Measurements from ENCODE around the gene CPN2.

CPN2 gene

DNA sequence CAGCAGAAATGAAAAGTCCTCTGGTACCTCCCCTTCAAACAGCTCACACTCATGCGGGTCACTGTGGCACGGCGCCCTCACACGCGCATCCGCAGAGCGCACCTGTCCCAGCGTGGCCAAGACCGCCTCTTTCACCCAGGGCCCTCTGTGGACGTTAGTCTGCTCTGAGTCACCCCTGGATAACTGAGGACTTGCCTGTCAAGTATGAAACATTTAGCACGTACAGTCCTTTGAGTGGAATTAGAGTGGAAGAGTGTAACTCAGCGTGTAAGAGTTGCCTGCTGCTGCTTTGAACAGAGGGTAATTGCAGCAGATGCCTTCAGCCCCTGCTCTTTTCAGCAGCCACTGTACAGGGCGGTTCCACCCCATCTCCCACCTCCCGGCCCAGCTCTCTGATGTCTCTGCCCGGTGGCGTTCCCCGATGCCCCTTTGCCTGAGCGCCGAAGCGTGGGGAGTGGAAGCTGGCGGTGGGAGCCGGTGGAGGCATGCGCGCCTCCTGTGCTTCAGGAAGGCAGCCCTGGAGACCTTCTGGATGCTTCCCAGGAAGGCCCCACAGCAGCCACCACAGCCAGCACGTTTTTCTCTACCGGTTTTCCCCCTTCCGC lies 23.0 kb downstream of the CPN2 start:
- no peak for DNase-seq (ENCODE audit: low spot score)

DNA sequence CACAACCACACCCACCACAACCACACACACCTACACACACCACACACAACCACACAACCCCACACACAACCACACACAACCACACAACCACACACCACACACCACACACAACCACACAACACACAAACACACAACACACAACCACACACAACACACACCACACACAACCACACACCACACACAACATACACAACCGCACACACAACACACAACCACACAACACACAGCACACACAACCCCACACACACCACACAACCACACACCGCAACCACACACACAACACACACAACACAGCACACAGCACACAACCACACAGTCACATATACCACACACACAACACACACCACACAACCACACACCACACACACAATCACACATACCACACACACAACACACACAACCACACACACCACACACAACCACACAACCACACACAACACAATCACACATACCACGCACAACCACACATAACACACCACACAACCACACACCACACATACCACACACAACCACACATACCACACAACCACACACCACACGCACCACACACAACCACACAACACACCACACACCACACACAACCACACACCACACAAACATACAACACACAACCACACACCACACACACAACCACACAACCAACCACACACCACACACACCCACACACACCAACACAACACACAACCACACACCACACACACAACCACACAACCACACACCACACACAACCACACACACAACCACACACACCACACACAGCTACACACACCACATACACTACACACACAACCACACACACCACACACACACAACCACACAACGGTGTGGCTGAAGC lies 23.7 kb downstream of the CPN2 start:
- no peak for DNase-seq (ENCODE audit: low spot score)

DNA sequence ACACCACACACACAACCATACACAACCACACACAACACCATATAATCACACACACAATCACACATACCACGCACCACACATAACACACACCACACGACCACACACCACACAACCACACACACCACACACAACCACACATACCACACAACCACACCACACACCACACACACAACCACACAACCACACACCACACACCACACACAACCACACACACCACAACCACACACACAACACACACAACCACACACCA lies 24.2 kb downstream of the CPN2 start:
- DNase-seq (ENCODE audit: low spot score) = no peak

DNA sequence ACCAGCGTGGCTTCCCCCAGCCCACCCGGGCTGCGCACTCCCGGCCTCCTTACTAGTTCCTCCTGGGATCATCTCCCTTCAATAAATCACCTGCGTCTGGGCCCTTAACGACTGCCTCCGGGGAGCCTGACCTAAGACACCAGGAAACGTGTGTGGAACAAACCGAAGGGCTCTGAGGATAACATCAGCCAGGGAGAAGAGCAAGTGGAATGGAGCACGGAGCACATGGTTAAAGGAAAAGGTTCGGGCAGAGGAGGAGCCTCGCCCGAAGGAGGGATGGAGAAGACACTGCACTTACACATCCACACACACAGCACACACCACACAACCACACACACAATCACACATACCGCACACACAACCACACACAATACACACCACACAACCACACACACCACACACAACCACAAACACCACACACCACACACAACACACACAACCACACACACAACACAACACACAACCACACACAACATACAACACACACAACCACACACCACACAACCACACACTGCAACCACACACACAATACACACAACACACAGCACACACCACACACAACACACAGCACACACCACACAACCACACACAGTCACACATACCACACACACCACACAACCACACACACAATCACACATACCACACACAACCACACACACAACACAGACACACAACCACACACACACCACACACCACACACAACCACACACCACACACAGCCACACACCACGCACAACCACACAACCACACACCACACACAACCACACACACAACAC lies 24.7 kb downstream of the CPN2 start:
- DNase-seq (ENCODE audit: low spot score) = no peak

DNA sequence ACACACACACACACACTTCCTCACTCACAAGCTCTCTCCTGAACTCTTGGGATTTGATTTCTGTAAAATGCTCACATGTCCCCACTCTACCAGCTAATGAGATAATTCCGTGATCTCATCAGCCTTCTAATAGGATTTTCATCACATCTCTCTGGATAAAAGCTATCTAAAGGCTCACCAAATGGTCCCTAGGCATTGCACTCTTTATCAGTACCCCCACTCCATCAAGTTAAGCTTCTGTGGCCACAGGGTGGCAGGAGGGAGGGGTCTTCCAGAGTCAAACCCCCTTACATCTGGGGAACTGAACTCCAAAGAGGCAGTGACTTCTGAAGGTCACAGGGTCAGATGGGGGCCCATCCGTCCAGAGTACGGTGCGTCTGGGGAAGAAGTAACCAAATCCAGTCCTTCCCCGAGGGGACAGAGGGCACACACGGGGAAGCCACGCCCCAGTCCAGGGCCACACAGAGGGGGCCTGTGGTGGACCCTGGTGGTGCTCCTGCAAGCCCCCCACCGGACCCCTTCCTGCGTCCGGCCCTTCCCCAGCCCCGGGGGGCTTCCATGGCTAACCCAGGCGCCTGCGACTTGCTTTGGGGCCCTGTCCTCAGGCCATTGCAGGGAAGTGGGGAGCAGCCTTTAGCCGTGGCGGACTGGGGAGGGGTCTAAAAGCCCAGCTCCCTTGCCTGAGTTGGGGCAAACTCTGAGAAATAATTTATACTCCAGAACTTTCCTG lies 25.5 kb downstream of the CPN2 start:
- DNase-seq (ENCODE audit: low spot score) = no peak

DNA sequence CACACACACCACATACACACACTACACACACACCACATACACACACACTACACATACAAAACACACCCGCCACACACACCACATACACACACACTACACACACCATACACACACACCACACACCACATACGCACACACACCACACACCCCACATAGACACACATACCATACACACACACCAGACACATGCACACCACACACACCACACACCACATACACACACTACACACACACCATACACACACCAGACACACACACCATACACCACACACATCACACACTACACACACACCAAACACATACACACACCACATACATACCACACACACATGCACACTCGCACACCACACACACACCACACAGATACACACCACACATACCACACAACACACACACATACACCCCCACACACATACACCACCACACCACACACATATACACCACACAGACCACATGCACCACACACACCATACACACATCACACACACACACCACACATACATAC lies 26.3 kb downstream of the CPN2 start:
- no peak for DNase-seq (ENCODE audit: low spot score)

DNA sequence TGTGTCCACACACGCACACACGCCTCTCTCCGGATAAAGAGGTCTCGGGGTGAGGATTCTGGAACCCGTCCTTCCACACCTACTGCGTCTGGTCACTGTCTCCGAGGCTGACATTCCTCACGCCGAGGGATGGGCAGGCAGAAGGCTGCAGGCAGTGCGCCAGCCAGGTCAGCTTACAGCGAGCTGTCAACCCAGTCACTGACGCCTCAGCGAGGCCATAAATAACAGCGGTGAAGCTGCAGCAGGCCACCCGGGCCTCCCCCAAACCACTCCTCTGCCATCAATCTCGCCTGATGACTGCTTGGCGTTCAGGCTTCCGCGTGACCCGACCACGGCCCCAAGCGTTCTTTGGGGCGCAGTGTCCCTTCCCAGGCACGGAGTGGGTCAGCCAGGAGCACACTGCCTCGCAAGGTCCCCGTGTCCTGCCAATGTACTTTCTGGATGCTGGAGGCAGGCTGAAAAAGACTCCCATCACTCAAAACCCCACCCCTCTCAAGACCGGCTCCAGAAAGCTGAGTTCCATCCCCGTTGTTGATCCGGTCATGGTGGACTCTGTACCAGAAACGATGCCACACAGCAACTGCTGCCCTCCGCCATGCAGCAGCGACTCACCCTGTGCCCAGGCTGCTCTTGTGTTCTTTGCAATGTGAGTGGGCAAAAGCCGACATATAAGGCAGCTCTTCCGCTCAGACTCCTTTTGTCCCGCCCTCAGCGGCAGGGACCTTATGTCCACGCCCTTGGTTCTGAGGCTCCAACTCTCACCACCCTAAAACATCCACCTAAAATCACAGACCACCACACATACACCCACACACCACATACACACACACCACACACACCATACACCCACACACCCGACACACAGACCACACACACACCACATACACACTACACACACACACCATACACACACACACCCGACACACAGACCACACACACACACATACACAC lies 27.1 kb downstream of the CPN2 start:
- DNase-seq (ENCODE audit: low spot score) = peak; percentile 22

DNA sequence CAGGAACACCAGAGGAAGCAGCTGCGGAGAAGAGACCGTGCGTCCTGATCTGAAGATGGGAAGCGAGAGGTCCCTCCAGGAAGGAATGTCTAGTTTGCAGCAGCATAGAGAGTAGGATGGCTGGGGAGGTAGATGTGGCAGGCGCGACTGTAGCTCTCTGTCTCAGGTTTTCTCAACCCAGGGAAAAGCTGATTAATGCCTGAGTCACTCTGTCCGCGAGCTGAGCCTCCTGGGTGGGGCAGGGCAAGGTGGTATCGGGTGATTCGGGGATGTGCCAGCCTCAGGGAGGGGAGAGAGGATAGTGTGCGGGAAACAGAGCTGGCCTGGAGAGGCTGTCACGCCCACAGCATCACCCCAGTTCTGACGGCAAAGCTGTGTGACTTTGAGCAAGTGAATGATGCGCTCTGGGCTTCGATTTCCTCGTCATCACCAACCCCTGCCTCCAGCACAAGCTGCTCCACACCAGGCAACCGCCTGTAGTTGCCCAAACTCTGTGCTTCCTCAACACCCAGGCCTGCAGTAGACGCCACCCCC lies 28.4 kb downstream of the CPN2 start:
- DNase-seq (ENCODE audit: low spot score) = no peak

DNA sequence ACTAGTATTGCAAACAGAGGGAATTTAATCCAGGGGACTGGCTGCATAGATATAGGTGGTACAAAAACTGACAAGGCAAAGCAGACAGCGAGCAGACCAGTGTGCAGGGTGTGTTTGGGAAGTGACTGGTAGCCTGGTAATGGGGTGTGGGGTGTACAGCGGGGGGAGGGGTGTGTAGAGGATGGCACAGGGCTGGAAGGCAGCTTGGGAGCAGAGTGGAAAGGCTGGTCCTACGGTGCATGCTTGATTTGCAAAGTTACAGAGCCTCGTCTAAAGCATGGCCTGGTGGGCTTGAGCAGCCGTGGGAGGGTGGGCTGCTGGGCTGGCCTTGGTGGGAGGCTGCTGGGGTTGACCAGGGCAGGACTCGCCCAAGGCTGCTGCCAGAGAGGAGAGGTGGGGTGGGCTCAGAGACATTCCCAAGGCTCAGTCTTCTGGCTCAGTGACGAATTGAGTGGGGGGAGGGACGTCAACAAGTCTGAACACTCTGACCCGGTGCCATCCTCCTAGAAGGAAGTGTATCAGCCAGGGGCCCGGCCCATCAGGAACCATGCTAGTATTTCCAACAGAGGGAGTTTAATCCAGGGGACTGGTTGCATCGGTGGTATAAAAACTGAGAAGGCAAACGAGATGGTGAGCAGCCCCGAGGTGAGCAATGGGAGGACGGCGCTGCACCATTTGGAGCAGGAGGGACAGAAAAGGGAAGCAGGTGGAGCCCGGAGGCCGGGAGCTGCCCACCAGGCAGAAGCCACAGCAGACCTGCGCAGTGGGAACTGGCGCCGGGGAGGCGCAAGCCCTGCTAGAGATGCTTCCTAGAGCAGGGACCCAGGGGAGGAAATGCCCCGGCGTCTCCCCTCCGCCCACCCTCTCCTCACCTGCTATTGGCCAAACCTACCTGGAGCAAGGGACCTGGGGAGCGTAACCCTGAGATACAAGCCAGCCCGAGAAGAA lies 29.2 kb downstream of the CPN2 start:
- no peak for DNase-seq (ENCODE audit: low spot score)

DNA sequence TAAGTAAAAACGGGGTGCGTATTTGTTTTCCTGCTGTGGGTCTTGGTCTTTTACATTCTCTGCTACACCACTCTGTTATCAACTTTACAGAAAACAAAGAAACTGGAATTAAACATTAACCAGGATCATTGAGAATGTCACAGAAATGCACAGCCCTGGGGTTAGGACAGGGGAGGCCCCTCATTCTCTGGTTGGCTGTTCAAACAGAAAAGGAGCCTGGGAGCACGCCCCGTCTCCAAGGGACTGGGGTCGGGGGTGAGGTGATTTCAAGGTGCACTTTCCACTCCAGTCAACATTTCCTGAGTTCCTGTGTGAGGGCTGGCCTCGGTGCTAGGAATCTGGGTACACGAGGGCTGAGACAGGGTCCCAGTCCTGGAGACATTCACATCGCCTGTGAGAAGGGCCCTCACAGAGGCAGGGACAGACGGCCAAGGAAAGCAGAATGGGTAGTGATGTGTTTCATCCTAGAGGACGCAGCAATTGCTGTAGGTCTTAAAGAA lies 30.3 kb downstream of the CPN2 start:
- no peak for DNase-seq (ENCODE audit: low spot score)

DNA sequence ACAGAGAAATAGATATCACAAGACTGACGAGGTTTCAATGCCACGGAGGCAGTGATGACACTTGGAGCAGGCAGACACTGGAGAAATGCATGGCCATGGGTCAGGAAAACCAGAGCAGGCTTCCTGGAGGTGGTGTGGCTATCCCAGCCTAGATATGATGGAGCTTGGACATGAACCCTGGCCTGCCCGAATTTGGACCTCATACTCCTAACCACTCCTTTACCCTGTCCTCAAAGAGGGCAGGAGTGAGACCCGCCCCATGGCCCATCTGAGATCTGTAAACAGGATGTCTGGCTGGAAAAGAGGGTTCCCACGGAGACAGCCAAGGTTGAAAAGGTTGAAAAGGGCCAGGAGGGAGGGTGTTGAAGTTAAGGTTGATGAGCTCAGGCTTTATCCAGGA lies 31.0 kb downstream of the CPN2 start:
- DNase-seq (ENCODE audit: low spot score) = no peak

DNA sequence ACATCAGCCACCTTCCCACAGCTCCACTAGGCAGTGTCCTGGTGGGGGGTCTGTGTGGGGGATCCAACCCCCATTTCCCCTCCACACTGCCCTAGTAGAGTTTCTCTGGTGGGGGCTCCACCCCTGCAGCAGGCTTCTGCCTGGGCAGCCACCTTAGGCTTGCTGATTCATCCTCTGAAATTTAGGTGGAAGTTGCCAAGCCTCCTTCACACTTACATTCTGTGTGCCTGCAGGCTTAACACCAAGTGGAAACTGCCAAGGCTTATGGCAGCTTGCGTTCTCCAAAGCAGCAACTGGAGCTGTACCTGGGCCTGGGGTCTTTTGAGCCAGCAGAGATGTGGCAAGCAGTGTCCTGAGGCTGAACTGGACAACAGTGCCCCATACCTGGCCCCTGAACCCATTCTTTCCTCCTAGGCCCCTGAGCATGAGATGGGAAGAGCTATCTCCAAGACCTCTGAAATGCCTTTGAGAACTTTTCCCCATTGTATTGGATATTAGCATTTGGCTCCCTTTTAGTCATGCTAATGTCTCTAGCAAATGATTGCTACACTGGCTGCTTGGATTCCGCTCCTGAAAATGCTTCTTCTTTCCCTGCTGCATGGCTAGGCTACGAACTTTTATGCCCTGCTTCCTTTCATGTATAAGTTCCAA lies 32.5 kb downstream of the CPN2 start:
- DNase-seq (ENCODE audit: low spot score) = no peak

DNA sequence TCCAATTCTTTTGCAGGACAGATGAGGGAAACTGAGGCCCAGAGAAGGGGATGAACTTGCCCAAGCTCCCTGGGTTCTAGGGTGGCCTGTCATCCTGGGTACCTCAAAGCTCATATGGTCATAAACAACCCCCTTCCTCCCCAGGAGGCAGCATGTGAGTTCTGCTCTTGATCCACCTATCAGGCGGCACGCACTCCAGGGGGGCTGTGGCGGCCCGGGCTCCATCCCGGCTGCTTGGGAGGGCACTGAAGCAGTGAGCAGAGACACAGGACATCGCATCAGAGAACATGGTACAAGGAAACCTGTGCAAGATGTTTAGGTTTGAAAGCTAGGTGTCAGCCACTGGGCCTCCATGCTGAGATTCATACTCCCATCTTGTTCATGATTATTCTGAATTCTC lies 34.2 kb downstream of the CPN2 start:
- DNase-seq (ENCODE audit: low spot score) = no peak

DNA sequence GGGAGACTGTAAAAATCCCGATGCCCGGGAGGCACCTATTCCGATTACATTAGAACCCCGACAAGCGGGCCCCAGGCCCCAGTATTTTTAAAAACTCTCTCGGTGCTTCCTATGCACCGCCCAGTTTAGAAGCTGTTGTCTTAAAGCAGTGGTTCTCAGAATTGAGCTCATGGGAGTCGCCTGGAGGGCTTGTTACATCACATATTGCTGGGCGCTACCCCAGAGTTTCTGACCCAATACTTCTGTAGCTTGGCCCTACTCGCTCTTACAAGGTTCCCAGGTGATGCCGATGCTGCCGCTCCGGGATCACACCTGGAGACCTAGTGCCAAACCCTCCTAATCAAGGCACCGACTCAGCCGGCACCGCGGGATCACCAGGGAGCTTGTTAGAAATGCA lies 35.2 kb downstream of the CPN2 start:
- no peak for DNase-seq (ENCODE audit: low spot score)

DNA sequence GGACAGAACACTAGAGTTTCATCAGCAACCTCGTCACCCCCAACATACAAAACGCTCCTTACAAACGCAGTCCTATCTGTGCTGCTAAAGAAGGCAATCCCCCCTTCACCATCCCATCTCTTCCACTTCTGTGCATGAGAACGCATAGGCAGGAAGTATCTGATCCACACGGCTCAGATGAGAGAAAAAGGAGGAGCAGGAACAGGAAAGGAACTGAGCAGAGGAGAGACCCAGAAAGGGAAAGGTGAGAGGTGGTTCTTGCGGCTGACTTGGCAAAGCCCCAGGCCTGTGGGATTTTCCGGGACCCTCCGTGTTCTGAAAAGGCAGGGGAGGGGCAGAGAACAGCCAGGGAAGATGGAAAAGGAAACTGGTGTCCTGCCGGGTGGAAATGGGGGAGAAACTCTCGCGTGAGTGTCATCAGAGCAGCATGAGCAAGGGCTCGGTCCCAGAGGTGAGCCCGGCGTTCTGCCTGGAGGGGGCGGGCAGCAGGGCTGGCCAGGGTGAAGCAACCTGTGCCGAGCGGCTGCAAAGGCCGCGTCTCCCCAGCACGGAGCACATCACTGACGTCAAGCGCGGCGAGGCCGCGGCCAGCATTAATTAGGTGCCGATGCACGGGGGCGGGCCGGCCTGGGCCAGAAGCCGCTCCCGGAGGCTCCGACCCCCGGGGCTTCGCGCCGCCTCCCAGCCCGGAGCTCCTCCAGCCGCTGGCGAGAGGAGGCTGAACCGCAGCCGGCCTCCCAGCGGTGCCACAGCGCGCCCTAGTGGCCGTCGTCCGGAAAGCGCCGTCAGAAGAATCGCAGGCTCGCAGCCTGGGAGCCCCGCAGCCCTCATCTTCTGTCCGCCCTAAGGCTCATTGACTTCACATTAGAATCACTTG lies 35.8 kb downstream of the CPN2 start:
- DNase-seq (ENCODE audit: low spot score) = peak; percentile 79

DNA sequence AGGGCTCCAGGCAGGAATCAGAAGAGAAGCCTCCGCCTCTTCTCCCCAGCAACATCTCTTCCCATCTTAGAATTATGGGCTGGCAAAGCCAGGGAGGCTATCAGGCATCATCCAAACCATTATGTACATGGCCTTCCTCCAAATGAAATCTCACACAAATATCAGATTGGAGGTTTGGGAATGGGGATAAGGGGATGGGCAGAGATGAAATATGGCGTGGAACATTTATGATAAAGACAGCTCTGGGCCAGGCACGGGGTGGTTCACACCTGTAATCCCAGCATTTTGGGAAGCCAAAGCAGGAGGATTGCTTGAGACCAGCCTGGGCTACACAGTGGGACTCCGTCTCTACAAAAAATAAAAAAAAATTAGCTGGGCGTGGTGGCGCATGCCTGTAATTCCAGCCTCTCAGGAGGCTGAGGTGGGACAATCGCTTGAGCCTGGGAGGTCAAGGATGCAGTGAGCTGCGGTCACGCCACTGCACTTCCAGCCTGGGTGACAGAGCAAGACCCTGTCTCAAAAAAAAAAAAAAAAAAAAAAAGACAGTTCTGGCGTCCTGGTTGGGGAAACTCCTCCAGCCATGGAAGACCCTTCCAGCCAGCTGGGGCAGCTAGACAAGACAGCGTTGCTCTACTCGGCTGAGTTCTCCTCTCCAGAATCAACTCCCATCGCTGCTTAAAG lies 36.6 kb downstream of the CPN2 start:
- DNase-seq (ENCODE audit: low spot score) = no peak

DNA sequence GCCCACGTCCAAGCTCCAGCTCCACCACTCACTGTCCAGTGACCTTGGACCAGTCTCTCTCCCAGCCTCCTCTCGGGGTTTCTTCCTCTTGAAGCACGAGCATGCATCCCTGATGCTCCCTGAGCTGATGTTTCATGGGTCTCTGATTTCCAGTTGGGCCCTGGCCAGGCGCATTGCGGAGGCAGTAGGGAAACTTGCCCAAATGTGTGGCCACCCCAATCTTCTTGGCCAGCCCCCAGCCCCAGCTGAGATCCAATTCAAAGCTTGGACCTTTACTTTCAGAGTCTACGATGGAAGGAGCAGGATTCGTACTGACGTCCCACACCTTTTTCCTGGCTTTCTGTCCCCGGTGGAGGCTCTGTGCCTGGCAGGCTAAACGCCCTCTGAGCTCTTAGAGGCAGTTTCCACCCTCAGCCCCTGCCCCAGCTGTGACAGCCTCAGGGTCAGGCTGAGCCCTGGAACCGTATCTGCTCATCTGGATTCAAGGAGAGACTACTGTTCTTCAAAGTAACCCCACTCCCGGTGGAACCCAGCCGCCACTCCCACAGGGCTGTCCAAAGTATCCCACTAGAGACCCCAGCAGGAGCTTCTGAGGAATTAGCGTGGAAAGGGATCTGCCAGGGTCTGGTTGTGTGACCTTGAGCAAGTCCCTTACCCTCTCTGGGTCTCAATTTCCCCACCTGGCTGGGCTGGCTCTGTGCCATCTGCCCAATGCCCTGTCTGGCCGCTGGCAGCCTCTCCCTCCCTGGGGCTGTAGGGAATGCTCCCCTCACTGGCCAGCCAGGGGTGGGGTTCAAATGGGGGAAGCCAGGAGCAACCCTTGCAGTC lies 37.4 kb downstream of the CPN2 start:
- no peak for DNase-seq (ENCODE audit: low spot score)
